ENCODE measurements around the gene MRPL24.

GRCh38 chr1:156777573-156777972 lies 36.7 kb upstream of the MRPL24 start:
- TF ChIP-seq CTCF (IDR thresholded peaks at IDR 0.05; ENCODE audit: insufficient read depth, low read length) (no peak), GABPA (IDR thresholded peaks at IDR 0.05; ENCODE audit: low read depth) (no peak), POLR2AphosphoS5 (IDR thresholded peaks at IDR 0.05; ENCODE audit: low read depth) (no peak)

Data from HL-60 (cell line).